ENCODE data around the gene CMTM2.
"Not testable (repeated sequence)": the region's sequence is repeated elsewhere in the genome, so short reads cannot be mapped to it uniquely, and the experiment has no call there.

CMTM2 gene

DNA sequence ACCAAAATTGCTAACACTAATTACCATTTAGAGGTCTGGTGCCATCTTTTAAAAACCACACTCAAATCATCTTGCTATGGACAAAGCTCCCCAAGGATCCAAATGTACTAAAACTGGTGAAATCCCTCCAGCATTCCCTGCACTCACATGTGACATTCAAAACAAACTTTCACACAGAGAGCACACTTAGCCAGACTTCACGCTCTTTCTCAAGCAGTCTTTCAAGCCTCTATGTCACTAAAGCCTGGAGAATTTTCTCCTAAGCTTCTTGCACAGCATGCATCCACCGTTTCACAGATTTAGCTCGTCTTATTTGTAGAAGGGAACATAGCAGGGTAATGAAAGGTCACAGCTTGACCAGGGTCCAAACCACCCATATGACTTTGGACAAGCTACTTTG is 44.5 kb downstream of the CMTM2 start:
- no peak for TF ChIP-seq CTCF (IDR thresholded peaks at IDR 0.05; ENCODE audit: control extremely low read depth, extremely low read depth, low read depth, missing control alignments)
- ChIA-PET POLR2A (no interaction called here), CTCF (interaction anchor here (0.7 to 2.1 kb wide), 6 partner anchors 12 to 217 kb away, joined by 3 to 7 read pairs (median 4); partner anchors contain the start of gene CMTM3)
- no peak for DNase-seq (ENCODE audit: extremely low spot score)

DNA sequence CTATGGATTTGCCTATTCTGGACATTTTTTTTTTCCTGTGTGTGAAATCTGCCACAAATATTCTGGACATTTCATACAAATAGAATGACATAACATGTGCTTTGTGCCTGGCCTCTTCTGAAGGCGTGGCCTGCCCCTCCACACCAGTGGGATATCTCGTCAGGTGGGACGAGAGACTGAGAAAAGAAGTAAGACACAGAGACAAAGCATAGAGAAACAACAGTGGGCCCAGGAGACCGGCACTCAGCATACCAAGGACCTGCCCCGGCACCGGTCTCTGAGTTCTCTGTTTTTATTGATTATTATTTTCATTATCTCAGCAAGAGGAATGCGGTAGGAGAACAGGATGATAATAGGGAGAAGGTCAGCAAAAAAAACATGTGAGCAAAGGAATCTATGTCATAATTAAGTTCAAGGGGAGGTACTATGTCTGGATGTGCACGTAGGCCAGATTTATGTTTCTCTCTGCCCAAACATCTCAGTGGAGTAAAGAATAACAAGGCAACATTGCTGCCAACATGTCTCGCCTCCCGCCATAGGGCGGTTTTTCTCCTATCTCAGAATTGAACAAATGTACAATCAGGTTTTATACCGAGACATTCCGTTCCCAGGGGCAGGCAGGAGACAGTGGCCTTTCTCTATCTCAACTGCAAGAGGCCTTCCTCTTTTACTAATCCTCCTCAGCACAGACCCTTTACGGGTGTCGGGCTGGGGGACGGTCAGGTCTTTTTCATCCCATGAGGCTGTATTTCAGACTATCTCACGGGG is 48.5 kb downstream of the CMTM2 start:
- DNase-seq (ENCODE audit: extremely low spot score); CTCF ChIA-PET; POLR2A ChIA-PET: not testable (repeated sequence)

- no peak for DNase-seq (ENCODE audit: extremely low spot score)
- TF ChIP-seq CTCF (IDR thresholded peaks at IDR 0.05; ENCODE audit: control extremely low read depth, extremely low read depth, low read depth, missing control alignments), result no peak
- POLR2A ChIA-PET, result no interaction called here
- CTCF ChIA-PET, result interaction anchor here (1.0 to 1.8 kb wide), 3 partner anchors 13 to 21 kb away, joined by 3 to 5 read pairs (median 3); no protein-coding TSS in a partner anchor
Observed at GRCh38 chr16:66629856-66630255, 50.6 kb downstream of the CMTM2 start.

- CTCF ChIA-PET; DNase-seq (ENCODE audit: extremely low spot score); POLR2A ChIA-PET: not testable (repeated sequence)
Observed at GRCh38 chr16:66630561-66631260, 51.4 kb downstream of the CMTM2 start.

DNA sequence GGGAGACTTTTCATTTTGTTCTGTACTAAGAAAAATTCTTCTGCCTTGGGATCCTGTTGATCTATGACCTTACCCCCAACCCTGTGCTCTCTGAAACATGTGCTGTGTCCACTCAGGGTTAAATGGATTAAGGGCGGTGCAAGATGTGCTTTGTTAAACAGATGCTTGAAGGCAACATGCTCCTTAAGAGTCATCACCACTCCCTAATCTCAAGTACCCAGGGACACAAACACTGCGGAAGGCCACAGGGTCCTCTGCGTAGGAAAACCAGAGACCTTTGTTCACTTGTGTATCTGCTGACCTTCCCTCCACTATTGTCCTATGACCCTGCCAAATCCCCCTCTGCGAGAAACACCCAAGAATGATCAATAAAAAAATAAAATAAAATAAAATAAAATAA is 52.3 kb downstream of the CMTM2 start:
- DNase-seq (ENCODE audit: extremely low spot score); POLR2A ChIA-PET: not testable (repeated sequence)
- CTCF ChIA-PET, result interaction anchor here (1.4 to 4.7 kb wide), 2 partner anchors 19 to 23 kb away, joined by 4 to 35 read pairs; no protein-coding TSS in a partner anchor

DNA sequence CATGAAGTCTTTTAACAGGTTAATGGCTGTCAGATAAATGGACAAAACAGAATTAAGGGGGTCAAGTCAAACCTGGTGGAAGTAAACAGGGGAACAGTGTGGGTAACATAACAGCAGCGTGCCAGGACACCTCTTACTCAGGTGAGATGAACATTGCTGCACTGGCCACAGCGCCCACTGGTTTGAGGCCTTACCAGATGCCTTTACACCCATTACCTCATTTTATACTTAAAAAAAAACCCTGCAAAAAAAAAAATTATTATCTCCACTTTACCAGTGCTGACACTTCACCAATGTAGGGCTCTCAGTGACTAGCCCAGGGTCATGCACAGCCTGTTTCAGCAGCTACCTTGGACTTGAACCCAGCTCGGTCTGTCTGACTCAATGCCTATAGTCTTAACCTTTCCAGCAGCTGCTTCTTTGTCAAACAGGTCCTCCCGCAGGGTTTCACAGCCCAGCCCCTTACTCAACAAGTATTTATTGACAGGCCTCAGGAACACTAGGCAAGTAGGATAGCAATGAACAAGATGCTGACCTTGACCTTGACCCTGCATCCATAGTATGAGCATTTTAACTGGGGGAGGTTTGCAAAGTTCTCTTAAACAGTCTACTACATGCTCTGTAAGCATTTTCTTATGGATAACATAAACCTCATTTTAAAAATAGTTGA is 55.4 kb downstream of the CMTM2 start:
- CTCF ChIA-PET, result interaction anchor here (0.9 to 4.7 kb wide), 3 partner anchors 14 to 28 kb away, joined by 4 to 35 read pairs (median 6); no protein-coding TSS in a partner anchor
- POLR2A ChIA-PET, result no interaction called here
- TF ChIP-seq CTCF (IDR thresholded peaks at IDR 0.05; ENCODE audit: control extremely low read depth, extremely low read depth, low read depth, missing control alignments), result no peak
- DNase-seq (ENCODE audit: extremely low spot score), result no peak

GRCh38 chr16:66635406-66635805 is 56.1 kb downstream of the CMTM2 start:
- CTCF ChIA-PET, result interaction anchor here (0.9 to 4.7 kb wide), 3 partner anchors 13 to 27 kb away, joined by 4 to 35 read pairs (median 6); no protein-coding TSS in a partner anchor
- TF ChIP-seq CTCF (IDR thresholded peaks at IDR 0.05; ENCODE audit: control extremely low read depth, extremely low read depth, low read depth, missing control alignments), result no peak
- DNase-seq (ENCODE audit: extremely low spot score), result no peak
- POLR2A ChIA-PET, result no interaction called here

- ChIA-PET CTCF (interaction anchor here (4.7 kb wide), 1 partner anchor 15 kb away, joined by 35 read pairs; no protein-coding TSS in a partner anchor), POLR2A (no interaction called here)
- DNase-seq (ENCODE audit: extremely low spot score), result no peak
- no peak for TF ChIP-seq CTCF (IDR thresholded peaks at IDR 0.05; ENCODE audit: control extremely low read depth, extremely low read depth, low read depth, missing control alignments)
Observed at GRCh38 chr16:66636199-66636598, 56.9 kb downstream of the CMTM2 start.
